ENCODE measurements around the gene SCG2.

DNA sequence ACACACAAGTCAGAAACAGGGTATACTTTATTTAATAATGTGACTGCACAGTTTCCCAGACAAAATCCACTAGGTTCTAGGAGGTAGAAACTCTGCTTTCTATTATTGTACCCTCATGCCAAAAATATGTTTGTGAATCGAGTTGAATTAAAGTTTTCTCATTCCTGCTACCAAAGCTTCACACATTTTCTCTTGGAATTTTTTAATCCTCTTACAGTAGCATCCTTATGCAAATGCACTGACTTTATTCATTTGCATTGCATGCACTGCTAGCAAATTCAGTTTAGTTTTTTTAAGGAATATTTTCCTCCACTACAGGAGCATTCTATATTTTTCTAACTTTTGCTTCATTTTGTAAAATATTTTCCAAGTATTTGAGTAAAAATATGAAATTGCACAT, 4.8 kb upstream of the SCG2 start:
- TF ChIP-seq, protein P1, sequence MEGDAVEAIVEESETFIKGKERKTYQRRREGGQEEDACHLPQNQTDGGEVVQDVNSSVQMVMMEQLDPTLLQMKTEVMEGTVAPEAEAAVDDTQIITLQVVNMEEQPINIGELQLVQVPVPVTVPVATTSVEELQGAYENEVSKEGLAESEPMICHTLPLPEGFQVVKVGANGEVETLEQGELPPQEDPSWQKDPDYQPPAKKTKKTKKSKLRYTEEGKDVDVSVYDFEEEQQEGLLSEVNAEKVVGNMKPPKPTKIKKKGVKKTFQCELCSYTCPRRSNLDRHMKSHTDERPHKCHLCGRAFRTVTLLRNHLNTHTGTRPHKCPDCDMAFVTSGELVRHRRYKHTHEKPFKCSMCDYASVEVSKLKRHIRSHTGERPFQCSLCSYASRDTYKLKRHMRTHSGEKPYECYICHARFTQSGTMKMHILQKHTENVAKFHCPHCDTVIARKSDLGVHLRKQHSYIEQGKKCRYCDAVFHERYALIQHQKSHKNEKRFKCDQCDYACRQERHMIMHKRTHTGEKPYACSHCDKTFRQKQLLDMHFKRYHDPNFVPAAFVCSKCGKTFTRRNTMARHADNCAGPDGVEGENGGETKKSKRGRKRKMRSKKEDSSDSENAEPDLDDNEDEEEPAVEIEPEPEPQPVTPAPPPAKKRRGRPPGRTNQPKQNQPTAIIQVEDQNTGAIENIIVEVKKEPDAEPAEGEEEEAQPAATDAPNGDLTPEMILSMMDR (IDR thresholded peaks at IDR 0.05): no peak
- TF ChIP-seq POLR2A (IDR thresholded peaks at IDR 0.05): no peak

Measured in Peyer's patch (tissue), 4 donors.